Measurements from ENCODE around the gene SPIRE2. TPM values are rescaled to one million over a fixed set of nuclear protein-coding genes. Genes with fewer than 3 reads are reported as not detected.

The SPIRE2 gene
- total and polyA plus RNA-seq, 2 of the 13 experiments (the other 11 are each of a cell fraction or from before 2014, with no cell fraction given) = 13.3 to 37.5 TPM

DNA sequence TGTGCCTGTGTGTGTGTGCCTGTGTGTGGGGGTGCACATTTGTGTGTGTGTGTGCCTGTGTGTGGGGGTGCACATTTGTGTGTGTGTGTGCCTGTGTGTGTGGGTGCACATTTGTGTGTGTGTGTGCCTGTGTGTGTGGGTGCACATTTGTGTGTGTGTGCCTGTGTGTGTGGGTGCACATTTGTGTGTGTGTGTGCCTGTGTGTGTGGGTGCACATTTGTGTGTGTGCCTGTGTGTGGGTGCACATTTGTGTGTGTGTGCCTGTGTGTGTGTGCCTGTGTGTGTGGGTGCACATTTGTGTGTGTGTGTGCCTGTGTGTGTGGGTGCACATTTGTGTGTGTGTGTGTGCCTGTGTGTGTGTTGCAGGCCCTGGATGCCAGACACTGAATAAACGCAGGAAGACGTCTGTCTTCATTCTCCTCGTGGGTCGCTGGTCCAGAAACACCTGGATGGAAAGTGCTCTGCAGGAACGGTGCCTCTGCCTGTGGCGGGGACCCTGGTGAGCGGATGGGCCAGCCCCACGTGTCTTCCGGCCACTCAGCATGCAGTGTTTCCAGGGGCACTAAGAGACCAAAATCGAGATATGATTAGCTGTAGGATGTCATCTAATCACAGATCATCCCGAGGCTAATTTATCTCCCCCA, 86.5 kb downstream of the SPIRE2 start (continued):
- TF ChIP-seq, protein P1, sequence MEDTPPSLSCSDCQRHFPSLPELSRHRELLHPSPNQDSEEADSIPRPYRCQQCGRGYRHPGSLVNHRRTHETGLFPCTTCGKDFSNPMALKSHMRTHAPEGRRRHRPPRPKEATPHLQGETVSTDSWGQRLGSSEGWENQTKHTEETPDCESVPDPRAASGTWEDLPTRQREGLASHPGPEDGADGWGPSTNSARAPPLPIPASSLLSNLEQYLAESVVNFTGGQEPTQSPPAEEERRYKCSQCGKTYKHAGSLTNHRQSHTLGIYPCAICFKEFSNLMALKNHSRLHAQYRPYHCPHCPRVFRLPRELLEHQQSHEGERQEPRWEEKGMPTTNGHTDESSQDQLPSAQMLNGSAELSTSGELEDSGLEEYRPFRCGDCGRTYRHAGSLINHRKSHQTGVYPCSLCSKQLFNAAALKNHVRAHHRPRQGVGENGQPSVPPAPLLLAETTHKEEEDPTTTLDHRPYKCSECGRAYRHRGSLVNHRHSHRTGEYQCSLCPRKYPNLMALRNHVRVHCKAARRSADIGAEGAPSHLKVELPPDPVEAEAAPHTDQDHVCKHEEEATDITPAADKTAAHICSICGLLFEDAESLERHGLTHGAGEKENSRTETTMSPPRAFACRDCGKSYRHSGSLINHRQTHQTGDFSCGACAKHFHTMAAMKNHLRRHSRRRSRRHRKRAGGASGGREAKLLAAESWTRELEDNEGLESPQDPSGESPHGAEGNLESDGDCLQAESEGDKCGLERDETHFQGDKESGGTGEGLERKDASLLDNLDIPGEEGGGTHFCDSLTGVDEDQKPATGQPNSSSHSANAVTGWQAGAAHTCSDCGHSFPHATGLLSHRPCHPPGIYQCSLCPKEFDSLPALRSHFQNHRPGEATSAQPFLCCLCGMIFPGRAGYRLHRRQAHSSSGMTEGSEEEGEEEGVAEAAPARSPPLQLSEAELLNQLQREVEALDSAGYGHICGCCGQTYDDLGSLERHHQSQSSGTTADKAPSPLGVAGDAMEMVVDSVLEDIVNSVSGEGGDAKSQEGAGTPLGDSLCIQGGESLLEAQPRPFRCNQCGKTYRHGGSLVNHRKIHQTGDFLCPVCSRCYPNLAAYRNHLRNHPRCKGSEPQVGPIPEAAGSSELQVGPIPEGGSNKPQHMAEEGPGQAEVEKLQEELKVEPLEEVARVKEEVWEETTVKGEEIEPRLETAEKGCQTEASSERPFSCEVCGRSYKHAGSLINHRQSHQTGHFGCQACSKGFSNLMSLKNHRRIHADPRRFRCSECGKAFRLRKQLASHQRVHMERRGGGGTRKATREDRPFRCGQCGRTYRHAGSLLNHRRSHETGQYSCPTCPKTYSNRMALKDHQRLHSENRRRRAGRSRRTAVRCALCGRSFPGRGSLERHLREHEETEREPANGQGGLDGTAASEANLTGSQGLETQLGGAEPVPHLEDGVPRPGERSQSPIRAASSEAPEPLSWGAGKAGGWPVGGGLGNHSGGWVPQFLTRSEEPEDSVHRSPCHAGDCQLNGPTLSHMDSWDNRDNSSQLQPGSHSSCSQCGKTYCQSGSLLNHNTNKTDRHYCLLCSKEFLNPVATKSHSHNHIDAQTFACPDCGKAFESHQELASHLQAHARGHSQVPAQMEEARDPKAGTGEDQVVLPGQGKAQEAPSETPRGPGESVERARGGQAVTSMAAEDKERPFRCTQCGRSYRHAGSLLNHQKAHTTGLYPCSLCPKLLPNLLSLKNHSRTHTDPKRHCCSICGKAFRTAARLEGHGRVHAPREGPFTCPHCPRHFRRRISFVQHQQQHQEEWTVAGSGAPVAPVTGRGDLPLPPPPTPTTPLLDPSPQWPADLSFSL (CRISPR knock-in tag; IDR thresholded peaks at IDR 0.05) = peak; percentile 96
- TF ChIP-seq ZBTB38 (CRISPR knock-in tag; IDR thresholded peaks at IDR 0.05) = peak; percentile 51; the same call in 1 of the 2 replicates
- TF ChIP-seq, protein P2, sequence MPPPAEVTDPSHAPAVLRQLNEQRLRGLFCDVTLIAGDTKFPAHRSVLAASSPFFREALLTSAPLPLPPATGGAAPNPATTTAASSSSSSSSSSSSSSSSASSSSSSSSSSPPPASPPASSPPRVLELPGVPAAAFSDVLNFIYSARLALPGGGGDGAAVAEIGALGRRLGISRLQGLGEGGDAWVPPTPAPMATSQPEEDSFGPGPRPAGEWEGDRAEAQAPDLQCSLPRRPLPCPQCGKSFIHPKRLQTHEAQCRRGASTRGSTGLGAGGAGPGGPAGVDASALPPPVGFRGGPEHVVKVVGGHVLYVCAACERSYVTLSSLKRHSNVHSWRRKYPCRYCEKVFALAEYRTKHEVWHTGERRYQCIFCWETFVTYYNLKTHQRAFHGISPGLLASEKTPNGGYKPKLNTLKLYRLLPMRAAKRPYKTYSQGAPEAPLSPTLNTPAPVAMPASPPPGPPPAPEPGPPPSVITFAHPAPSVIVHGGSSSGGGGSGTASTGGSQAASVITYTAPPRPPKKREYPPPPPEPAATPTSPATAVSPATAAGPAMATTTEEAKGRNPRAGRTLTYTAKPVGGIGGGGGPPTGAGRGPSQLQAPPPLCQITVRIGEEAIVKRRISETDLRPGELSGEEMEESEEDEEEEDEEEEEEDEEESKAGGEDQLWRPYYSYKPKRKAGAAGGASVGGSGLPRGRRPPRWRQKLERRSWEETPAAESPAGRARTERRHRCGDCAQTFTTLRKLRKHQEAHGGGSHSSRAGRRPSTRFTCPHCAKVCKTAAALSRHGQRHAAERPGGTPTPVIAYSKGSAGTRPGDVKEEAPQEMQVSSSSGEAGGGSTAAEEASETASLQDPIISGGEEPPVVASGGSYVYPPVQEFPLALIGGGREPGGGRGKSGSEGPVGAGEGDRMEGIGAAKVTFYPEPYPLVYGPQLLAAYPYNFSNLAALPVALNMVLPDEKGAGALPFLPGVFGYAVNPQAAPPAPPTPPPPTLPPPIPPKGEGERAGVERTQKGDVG (CRISPR knock-in tag; IDR thresholded peaks at IDR 0.05; ENCODE audit: borderline replicate concordance) = 0 out of 2 replicates have a peak, but pooled peaks have one; percentile 25
- TF ChIP-seq ZNF331 (CRISPR knock-in tag; IDR thresholded peaks at IDR 0.05) = peak; percentile 100
- peak; percentile 12; the same call in 1 of the 2 replicates for TF ChIP-seq ZNF550 (CRISPR knock-in tag; IDR thresholded peaks at IDR 0.05; ENCODE audit: borderline replicate concordance)
- TF ChIP-seq ZNF451 (CRISPR knock-in tag; IDR thresholded peaks at IDR 0.05) = 0 out of 2 replicates have a peak, but pooled peaks have one; percentile 7
- 0 out of 2 replicates have a peak, but pooled peaks have one; percentile 15 for TF ChIP-seq ZNF589 (CRISPR knock-in tag; conservative IDR thresholded peaks at IDR 0.05)

Measured in HepG2 (cell line).